Ectodermal cell (in vitro differentiated cells): ENCODE results near the gene RHEBL1.

Experiments used
- H3K27ac ChIP-seq: 2 replicates; pipeline ENCODE4 v1.7.0; 2013; ENCODE audit warnings: mild to moderate bottlenecking, low read depth, low read length; ENCODE audit not compliant: insufficient read depth, poor library complexity, severe bottlenecking
- H3K27me3 ChIP-seq: 2 replicates; pipeline ENCODE4 v1.7.0; 2013; ENCODE audit warnings: mild to moderate bottlenecking, low read length; ENCODE audit not compliant: insufficient read depth, control insufficient read depth, poor library complexity, severe bottlenecking
- H3K36me3 ChIP-seq: one replicate; pipeline ENCODE4 v1.7.0; 2013; ENCODE audit warnings: low read length; ENCODE audit not compliant: control insufficient read depth, insufficient read depth
- H3K4me1 ChIP-seq: one replicate; pipeline ENCODE4 v1.7.0; 2013; ENCODE audit warnings: low read length; ENCODE audit not compliant: control insufficient read depth, insufficient read depth
- H3K4me3 ChIP-seq: 2 replicates; pipeline ENCODE4 v1.7.0; 2013; ENCODE audit warnings: low read depth, low read length, control low read depth; ENCODE audit not compliant: insufficient read depth
- H3K9me3 ChIP-seq: 2 replicates; pipeline ENCODE4 v1.7.0; 2013; ENCODE audit warnings: mild to moderate bottlenecking, low read length, moderate library complexity; ENCODE audit not compliant: control insufficient read depth
- WGBS, 2 experiments: methylation state at CpG; one replicate each; pipeline ENCODE4 v1.1.7; 2013; ENCODE audit warnings: missing lambda C conversion rate in 2 of 2; 5-methylcytosine and 5-hydroxymethylcytosine counted together

Gene RHEBL1

GRCh38 chr12:49054524-49054923 lies 15.3 kb downstream of the RHEBL1 start:
- Histone ChIP-seq H3K4me1 (peaks cover 28% of the 10 kb centered on the region), H3K27me3 (no peaks in the 10 kb centered on the region), H3K9me3 (no peaks in the 10 kb centered on the region), H3K4me3 (no peak overlapping the region), H3K27ac (no peak overlapping the region), H3K36me3 (peaks cover 53% of the 10 kb centered on the region)
- 96% methylated on average over 10 of the region's 10 CpGs for WGBS, 2 experiments

- Histone ChIP-seq H3K9me3 (no peaks in the 10 kb centered on the region), H3K27ac (no peak overlapping the region), H3K36me3 (peaks cover 57% of the 10 kb centered on the region), H3K4me1 (peaks cover 28% of the 10 kb centered on the region), H3K27me3 (no peaks in the 10 kb centered on the region), H3K4me3 (no peak overlapping the region)
- 98% methylated on average over 5 of the region's 5 CpGs for WGBS, 2 experiments
These were observed 15.7 kb downstream of the RHEBL1 start for GRCh38 chr12:49054096-49054495.

GRCh38 chr12:49052451-49053208 lies 17.1 kb downstream of the RHEBL1 start:
- Histone ChIP-seq H3K27me3 (no peaks in the 10 kb centered on the region), H3K36me3 (peaks cover 72% of the 10 kb centered on the region), H3K9me3 (no peaks in the 10 kb centered on the region), H3K4me3 (no peak overlapping the region), H3K4me1 (peaks cover 19% of the 10 kb centered on the region), H3K27ac (no peak overlapping the region)
- WGBS, 2 experiments = 96% methylated on average over 16 of the region's 16 CpGs

GRCh38 chr12:49051777-49052438 lies 17.9 kb downstream of the RHEBL1 start:
- Histone ChIP-seq H3K36me3 (peaks cover 75% of the 10 kb centered on the region), H3K27ac (no peak overlapping the region), H3K27me3 (no peaks in the 10 kb centered on the region), H3K9me3 (no peaks in the 10 kb centered on the region), H3K4me3 (no peak overlapping the region), H3K4me1 (peaks cover 12% of the 10 kb centered on the region)
- WGBS, 2 experiments = 94 to 96% methylated on average over 20 of the region's 20 CpGs

DNA sequence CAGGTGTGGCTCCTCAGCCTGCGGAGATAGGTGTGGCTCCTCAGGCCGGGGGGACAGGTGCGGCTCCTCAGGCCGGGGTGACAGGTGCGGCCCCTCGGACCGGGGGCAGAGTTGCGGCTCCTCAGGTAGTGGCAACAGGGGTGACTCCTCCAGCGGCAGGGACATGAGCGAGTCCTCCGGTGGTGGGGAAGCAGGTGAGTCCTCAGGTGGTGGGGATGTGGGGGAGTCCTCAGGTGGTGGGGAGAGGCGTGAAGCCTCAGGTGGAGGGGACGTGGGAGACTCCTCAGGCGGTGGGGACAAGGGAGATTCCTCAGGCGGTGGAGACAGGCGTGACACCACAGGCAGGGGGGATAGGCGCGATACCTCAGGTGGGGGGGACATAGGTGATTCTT lies 18.4 kb downstream of the RHEBL1 start:
- Histone ChIP-seq H3K27me3 (no peaks in the 10 kb centered on the region), H3K36me3 (peaks cover 81% of the 10 kb centered on the region), H3K27ac (no peak overlapping the region), H3K9me3 (no peaks in the 10 kb centered on the region), H3K4me1 (peaks cover 7% of the 10 kb centered on the region), H3K4me3 (no peak overlapping the region)
- 96 to 97% methylated on average over 18 of the region's 18 CpGs for WGBS, 2 experiments

GRCh38 chr12:49050507-49051372 lies 19.0 kb downstream of the RHEBL1 start:
- WGBS, 2 experiments = 95 to 98% methylated on average over 13 of the region's 13 CpGs
- no peak overlapping the region for H3K27ac ChIP-seq
- H3K36me3 ChIP-seq = peaks cover 87% of the 10 kb centered on the region
- H3K4me1 ChIP-seq = peaks cover under 1% of the 10 kb centered on the region
- H3K27me3 ChIP-seq = no peaks in the 10 kb centered on the region
- H3K4me3 ChIP-seq = no peak overlapping the region
- no peaks in the 10 kb centered on the region for H3K9me3 ChIP-seq

- Histone ChIP-seq H3K4me3 (no peak overlapping the region), H3K9me3 (no peaks in the 10 kb centered on the region), H3K36me3 (peaks cover 94% of the 10 kb centered on the region), H3K4me1 (no peaks in the 10 kb centered on the region), H3K27me3 (no peaks in the 10 kb centered on the region), H3K27ac (no peak overlapping the region)
- 95 to 97% methylated on average over 20 of the region's 20 CpGs for WGBS, 2 experiments
These were observed 20.1 kb downstream of the RHEBL1 start for GRCh38 chr12:49049566-49050224.

- no peaks in the 10 kb centered on the region for H3K9me3 ChIP-seq
- no peaks in the 10 kb centered on the region for H3K4me1 ChIP-seq
- WGBS, 2 experiments = 95 to 96% methylated on average over 10 of the region's 10 CpGs
- peaks cover 90% of the 10 kb centered on the region for H3K36me3 ChIP-seq
- H3K27me3 ChIP-seq = no peaks in the 10 kb centered on the region
- no peak overlapping the region for H3K4me3 ChIP-seq
- H3K27ac ChIP-seq = no peak overlapping the region
These were observed 20.8 kb downstream of the RHEBL1 start for GRCh38 chr12:49048953-49049352.

- H3K36me3 ChIP-seq = peaks cover 91% of the 10 kb centered on the region
- 92 to 93% methylated on average over 12 of the region's 12 CpGs for WGBS, 2 experiments
- no peaks in the 10 kb centered on the region for H3K27me3 ChIP-seq
- no peak overlapping the region for H3K4me3 ChIP-seq
- H3K9me3 ChIP-seq = no peaks in the 10 kb centered on the region
- H3K27ac ChIP-seq = no peak overlapping the region
- H3K4me1 ChIP-seq = no peaks in the 10 kb centered on the region
These were observed 23.5 kb downstream of the RHEBL1 start for GRCh38 chr12:49046129-49046895.
